Amygdala (tissue), 56 donors: ENCODE data around the gene STAT4.

Experiments
- DNase-seq, 56 donors: peaks; one replicate each; lab custom pipeline; 2025; lab: John Stamatoyannopoulos, UW

STAT4 gene

GRCh38 chr2:191150600-191151330 lies at the start of gene STAT4:
Gene STAT4 (minus strand): TSS chr2:191150994. CDS start chr2:191148203, 2,791 bp downstream.
- peak in 5 of 56 donors; percentile 2 to 34 (median 12) for DNase-seq

DNA sequence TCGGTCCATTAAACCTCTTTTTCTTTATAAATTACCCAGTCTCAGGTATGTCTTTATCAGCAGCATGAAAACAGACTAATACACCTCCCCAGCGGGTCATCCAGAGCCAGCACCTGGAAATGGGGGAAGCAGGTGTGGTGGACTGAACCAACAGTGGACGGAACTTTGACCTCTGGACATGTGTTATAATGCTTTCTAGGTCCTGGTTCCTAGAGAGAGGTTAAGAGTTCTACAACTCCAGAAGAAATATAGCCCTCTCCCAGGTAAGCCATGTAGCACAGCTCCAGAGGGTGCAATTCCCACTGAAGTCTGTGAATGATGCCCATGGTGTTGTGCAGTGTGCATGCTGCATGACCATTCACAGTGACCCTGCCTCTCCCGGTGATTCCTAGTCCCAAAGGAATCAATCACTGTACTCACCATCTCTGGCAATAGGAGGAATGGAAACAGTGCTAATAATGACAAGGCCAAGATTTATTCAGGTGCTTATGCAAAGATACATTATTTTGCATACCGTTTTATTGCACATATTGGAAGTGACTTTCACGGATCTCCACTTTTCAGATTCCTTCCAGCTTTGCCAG lies 49.2 kb upstream of the STAT4 start:
- DNase-seq = no peak

DNA sequence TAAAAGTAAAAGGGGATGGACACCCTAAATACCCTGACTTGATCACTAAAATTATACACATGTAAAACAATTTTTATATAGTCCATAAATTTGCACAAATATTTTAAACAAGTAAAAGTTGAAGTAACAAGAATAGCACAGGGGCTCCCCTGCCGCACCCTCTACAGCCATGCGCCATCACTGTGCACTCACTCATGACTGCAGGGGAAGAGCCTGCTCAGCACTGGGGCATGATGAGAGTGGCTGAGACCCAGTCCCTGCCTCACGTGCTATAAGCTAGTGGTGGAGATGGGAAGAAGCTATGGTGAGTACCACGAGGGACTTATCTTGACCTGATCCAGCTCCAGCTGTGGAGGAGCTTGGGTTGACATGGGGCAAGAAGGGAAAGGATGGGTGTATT lies 47.5 kb upstream of the STAT4 start:
- DNase-seq = no peak

DNA sequence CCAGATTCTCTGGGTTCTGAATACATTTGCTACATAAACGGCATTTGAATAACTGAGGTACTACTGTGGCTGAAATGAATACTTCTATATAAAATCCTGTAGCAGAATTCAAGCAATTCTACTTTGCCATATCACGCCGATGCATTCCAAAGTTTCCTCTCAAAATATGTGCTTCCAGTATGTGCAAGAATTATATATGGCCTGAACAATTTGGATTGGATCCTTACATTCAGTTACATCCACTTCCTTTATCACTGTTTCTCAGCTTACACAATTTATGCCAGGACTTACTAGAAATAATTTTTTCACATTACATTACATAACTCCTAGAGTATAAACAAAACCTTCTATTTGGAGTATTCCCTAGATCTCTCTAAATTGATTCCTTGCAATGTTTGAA lies 46.3 kb upstream of the STAT4 start:
- DNase-seq = no peak

- no peak for DNase-seq
Measured at GRCh38 chr2:191195021-191195420, 44.2 kb upstream of the STAT4 start.

DNA sequence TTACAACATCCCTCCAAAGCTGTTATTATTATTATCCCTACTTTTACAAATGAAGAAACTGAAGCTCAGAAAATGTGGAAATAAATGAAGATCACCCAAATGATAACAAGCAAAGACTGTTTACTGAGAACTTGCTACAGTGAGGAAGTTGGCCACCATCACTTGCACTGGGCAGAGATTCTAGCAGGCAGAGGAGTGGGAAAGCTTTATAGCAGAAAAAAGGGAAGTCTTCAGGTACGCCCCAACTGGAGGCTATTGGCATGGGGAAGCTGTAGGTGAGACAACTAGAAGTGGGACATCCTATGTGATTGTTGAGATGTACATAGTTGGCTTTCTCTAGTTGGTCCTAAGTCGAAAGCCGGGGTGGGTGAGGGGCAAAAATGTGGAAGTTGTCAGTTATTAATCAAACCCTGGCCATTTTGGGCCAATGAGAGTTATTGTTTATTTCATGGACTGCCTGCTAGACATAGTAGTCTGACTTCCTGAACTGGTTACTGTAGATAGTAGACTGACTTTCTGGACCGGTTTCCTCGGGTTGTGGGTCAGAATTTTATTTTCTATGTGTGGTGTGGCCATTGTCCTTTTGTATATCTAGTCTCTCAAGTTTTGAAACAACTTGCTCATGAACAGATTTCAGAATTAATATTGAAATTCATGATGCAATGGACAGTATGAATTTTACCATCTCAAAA lies 40.2 kb upstream of the STAT4 start:
- no peak for DNase-seq

- DNase-seq = no peak
Measured at GRCh38 chr2:191190435-191190834, 39.6 kb upstream of the STAT4 start.

GRCh38 chr2:191189112-191189635 lies 38.4 kb upstream of the STAT4 start:
- no peak for DNase-seq

- no peak for DNase-seq
Measured at GRCh38 chr2:191188550-191189093, 37.8 kb upstream of the STAT4 start.

DNA sequence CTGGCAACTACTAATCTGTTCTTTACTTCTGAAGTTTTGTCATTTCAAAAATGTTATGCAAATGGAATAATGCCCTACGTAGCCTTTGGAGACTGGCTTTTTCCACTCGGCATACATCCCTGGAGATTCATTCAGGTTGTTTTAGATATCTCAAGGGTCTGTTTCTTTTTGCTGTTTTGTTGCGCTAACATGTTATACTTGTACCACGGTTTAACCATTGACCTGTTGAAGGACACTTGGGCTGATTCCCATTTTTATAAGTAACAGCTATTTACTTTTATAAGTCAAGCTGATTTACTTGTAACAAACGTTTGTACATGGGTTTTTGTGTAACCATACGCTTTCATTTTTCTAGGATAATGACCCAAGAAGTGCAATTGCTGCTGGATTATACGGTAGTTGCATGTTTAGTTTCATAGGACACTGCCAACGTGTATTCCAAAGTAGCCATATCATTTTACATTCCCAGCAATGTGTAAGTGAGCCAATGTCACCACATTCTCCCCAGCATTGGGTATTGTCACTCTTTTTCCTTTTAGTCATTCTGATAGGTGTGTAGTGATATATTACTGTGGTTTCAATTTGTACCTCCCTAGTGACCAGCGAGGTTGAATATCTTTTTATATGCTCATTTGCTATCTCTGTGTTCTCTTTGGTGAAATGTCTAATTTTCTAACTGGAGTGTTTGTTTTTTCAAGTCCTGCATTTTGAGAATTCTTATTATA lies 36.5 kb upstream of the STAT4 start:
- DNase-seq = no peak

DNA sequence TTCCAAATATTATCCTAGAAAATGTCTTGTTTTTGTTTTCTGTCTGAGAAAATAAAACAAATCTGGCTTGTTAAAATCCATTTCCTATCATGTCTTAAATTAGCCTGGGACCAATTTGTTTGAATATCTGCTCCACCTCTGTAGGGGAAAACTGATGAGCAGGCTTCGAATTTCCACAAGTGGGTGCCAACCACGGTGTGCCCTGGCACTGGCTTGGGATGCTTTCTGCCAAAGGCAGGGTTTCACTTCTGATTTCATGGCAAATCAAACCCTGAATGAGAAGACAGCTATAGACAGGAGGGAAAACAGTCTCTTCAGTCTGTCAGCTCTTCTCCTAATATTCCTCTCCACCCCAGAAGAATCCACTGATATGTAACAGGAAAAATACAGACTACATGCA lies 33.7 kb upstream of the STAT4 start:
- no peak for DNase-seq

GRCh38 chr2:191183516-191183915 lies 32.7 kb upstream of the STAT4 start:
- DNase-seq = no peak

DNA sequence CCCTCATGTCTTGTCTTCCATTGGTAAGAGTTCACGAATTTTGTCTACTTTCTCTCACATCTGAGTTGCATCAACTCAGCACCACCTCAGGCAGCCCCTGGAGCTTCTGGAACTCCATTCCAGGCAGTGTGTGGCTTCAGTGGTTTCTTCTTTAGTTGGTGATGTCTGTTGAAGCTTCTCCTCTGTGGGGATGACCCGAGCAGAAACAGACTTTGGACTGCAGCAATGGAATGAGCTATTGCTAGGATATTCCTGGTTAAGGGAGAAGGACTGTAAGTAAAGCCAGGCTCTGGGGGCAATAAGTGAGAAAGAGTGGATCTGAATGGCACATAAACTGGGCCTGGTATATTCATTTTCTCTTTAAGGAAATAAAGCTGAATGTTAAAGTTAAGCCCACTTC lies 32.3 kb upstream of the STAT4 start:
- no peak for DNase-seq

DNA sequence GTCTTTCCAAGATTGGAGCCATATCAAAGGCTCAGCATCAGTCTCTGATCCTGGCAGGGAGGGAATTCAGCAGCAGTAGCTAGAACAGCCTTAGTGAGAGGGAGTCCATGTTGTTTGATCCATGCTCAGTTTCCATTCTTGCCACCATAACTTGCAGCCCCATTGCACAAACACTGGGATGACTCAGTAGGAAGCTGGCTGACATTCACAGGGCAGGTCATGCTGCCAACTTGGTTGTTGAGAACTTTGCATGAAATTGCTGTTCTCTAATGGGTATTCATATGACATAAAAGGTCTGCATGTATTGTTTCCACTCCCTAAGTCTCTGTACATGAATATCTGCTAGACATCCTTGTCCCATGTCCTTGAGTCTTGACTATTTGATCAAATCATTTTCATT lies 29.9 kb upstream of the STAT4 start:
- no peak for DNase-seq

GRCh38 chr2:191180276-191180675 lies 29.5 kb upstream of the STAT4 start:
- no peak for DNase-seq

DNA sequence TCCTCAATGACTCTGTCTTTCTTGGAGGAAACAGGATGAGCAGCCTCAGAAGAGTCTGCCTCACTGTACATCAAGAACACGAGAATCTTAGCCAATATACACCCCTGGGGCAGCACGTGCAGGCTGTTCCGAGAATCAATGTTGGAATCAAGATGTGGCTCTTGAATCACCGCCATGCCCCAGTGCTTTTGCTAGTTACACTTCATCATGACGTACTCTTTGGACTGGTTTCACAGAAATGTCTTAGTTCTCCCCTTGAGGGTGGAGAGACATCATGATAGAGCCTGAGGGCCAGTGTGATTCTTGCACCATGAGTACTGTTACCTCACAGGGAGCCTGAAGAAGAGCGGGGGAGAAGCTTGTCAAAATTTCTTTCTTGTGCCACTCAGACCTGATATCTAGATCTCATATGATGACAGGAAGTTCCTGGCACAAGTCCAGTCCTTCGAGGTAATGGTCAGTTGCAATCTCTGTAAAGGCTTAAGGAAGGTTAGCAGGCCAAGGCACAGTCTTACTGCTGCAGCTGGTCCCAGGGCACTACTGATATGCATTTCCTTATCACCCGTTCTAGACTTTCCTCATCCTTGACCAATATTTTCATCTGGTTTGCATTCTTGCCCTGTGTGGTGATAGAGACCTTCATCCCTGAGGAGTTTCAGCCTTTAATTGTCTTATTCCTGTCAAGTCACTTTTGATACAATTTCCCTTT lies 28.2 kb upstream of the STAT4 start:
- DNase-seq = no peak

- DNase-seq = no peak
Measured at GRCh38 chr2:191177751-191178736, 27.2 kb upstream of the STAT4 start.

DNA sequence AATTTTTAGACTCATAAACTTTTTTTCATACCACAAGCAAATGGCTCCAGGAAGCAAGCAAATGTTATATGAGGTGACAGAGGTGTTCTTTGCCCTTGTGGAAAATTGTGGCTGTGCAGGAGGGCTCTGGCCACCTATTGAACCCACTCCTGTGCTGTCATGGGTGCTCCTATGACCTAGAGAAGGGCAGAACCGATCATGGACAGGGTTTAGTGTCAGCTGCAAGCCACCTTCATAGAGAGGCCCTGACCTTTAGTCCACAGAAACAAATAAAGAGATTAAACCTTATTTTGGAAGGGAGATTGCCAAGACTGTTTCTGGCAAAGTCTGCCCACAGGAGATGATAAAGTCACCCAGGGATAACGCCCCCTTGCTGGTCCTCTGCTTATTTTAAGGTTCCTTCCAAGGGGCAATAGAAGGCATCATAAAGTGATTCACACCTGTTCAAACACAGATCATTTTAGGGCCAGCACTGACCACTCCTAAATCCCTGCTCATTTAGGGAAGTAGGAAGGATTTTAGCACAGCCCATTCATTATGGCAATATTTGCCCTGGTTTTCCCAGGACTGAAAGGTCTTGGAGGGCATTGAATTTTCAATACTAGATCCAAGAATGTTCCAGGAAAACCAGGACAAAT lies 26.1 kb upstream of the STAT4 start:
- DNase-seq = no peak
